Activated T-helper 1 cell treated with anti-CD3 and anti-CD28 coated beads, Interleukin-12 subunit alpha, Interleukin-12 subunit beta, Interleukin-2, Interleukin-4 antibody, amounts not matched to agents 30 ng/mL and 10 ng/mL and 1 ng/mL, durations not matched to agents 14 hours and 24 hours and 36 hours (primary cell): ENCODE measurements around the gene UBC. TPM values are rescaled to one million over a fixed set of nuclear protein-coding genes. Genes with fewer than 3 reads are reported as not detected.

ENCODE experiments used
- DNase-seq: peaks from one replicate; pipeline ENCODE4 v3.0.0; 2021; ENCODE audit warnings: low spot score
- H3K27ac Mint-ChIP-seq: one replicate; pipeline ENCODE4 v1.8.0; 2021; ENCODE audit warnings: mild to moderate bottlenecking, mixed read lengths
- H3K27me3 Mint-ChIP-seq: one replicate; pipeline ENCODE4 v1.8.0; 2022; ENCODE audit warnings: mild to moderate bottlenecking, moderate library complexity, mixed read lengths; ENCODE audit not compliant: insufficient read depth
- H3K36me3 Mint-ChIP-seq: one replicate; pipeline ENCODE4 v1.8.0; 2021; ENCODE audit warnings: low read depth, mixed read lengths
- H3K4me1 Mint-ChIP-seq: one replicate; pipeline ENCODE4 v1.8.0; 2021; ENCODE audit warnings: low read depth, mixed read lengths
- H3K4me3 Mint-ChIP-seq: one replicate; pipeline ENCODE4 v1.8.0; 2021; ENCODE audit warnings: mild to moderate bottlenecking, moderate library complexity, mixed read lengths
- H3K9me3 Mint-ChIP-seq: one replicate; pipeline ENCODE4 v1.8.0; 2021; ENCODE audit warnings: mixed read lengths
- intact Hi-C: fragments of 100-400 bp; cut with micrococcal nuclease; formaldehyde crosslinking; loops from one replicate; pipeline ENCODE4 v1.15.1; 2024
- total RNA-seq: library from RNA; stranded (reverse); gene quantifications from 2 replicates; pipeline ENCODE4 v1.2.3, GENCODE V29; 2022

Gene UBC
- 883 and 899 TPM in 2 replicates for total RNA-seq

GRCh38 chr12:124914392-124915238 lies at the start of gene UBC:
Gene UBC, minus strand, starts transcription at chr12:124914650. Its CDS starts 879 bp downstream, at chr12:124913771.
- H3K27ac Mint-ChIP-seq: peak within 1 kb of the TSS; percentile 98
- H3K4me1 Mint-ChIP-seq: peaks cover 76% of the 10 kb centered on the region
- DNase-seq: peak; percentile 86
- H3K27me3 Mint-ChIP-seq: no peaks in the 10 kb centered on the region
- H3K36me3 Mint-ChIP-seq: peaks cover 41% of the 10 kb centered on the region
- intact Hi-C loops: loop anchor here (1.0 to 10.0 kb wide), 4 partner anchors 140 to 1200 kb away; partner anchors contain the start of genes ATP6V0A2, CCDC92, NCOR2 and ZNF664
- H3K9me3 Mint-ChIP-seq: no peaks in the 10 kb centered on the region
- peak within 1 kb of the TSS; percentile 97 for H3K4me3 Mint-ChIP-seq

GRCh38 chr12:124963211-124963610 lies 48.8 kb upstream of the UBC start:
- Mint-ChIP-seq H3K9me3 (no peaks in the 10 kb centered on the region), H3K4me3 (no peak overlapping the region), H3K36me3 (peaks cover 23% of the 10 kb centered on the region), H3K27ac (no peak overlapping the region), H3K4me1 (no peaks in the 10 kb centered on the region), H3K27me3 (no peaks in the 10 kb centered on the region)
- intact Hi-C loops: no loop called here
- DNase-seq: no peak

- no peak overlapping the region for H3K27ac Mint-ChIP-seq
- peaks cover 31% of the 10 kb centered on the region for H3K36me3 Mint-ChIP-seq
- no peaks in the 10 kb centered on the region for H3K4me1 Mint-ChIP-seq
- no peak for DNase-seq
- no peaks in the 10 kb centered on the region for H3K27me3 Mint-ChIP-seq
- no peaks in the 10 kb centered on the region for H3K9me3 Mint-ChIP-seq
- H3K4me3 Mint-ChIP-seq: no peak overlapping the region
- intact Hi-C loops: no loop called here
Measured at GRCh38 chr12:124961055-124961454, 46.6 kb upstream of the UBC start.

GRCh38 chr12:124956571-124956970 lies 42.1 kb upstream of the UBC start:
- intact Hi-C loops: no loop called here
- peaks cover 34% of the 10 kb centered on the region for H3K36me3 Mint-ChIP-seq

GRCh38 chr12:124954771-124955170 lies 40.3 kb upstream of the UBC start:
- DNase-seq: no peak
- intact Hi-C loops: no loop called here
- Mint-ChIP-seq H3K36me3 (peaks cover 36% of the 10 kb centered on the region), H3K27ac (no peak overlapping the region), H3K9me3 (no peaks in the 10 kb centered on the region), H3K27me3 (no peaks in the 10 kb centered on the region), H3K4me3 (no peak overlapping the region), H3K4me1 (no peaks in the 10 kb centered on the region)

More at GRCh38 chr12:124956571-124956970, 42.1 kb upstream of the UBC start:
- Mint-ChIP-seq H3K27me3 (no peaks in the 10 kb centered on the region), H3K4me1 (no peaks in the 10 kb centered on the region), H3K27ac (no peak overlapping the region), H3K4me3 (no peak overlapping the region), H3K9me3 (no peaks in the 10 kb centered on the region)
- no peak for DNase-seq

- no peaks in the 10 kb centered on the region for H3K9me3 Mint-ChIP-seq
- H3K27ac Mint-ChIP-seq: no peak overlapping the region
- H3K4me1 Mint-ChIP-seq: no peaks in the 10 kb centered on the region
- intact Hi-C loops: no loop called here
- peaks cover 34% of the 10 kb centered on the region for H3K36me3 Mint-ChIP-seq
- no peak overlapping the region for H3K4me3 Mint-ChIP-seq
- no peak for DNase-seq
- H3K27me3 Mint-ChIP-seq: no peaks in the 10 kb centered on the region
Measured at GRCh38 chr12:124953689-124954405, 39.4 kb upstream of the UBC start.

- H3K27ac Mint-ChIP-seq: no peak overlapping the region
- no peaks in the 10 kb centered on the region for H3K27me3 Mint-ChIP-seq
- no peak for DNase-seq
- H3K36me3 Mint-ChIP-seq: peaks cover 33% of the 10 kb centered on the region
- no peaks in the 10 kb centered on the region for H3K9me3 Mint-ChIP-seq
- no peaks in the 10 kb centered on the region for H3K4me1 Mint-ChIP-seq
- intact Hi-C loops: no loop called here
- no peak overlapping the region for H3K4me3 Mint-ChIP-seq
Measured at GRCh38 chr12:124952801-124953200, 38.4 kb upstream of the UBC start.

GRCh38 chr12:124952295-124952694 lies 37.8 kb upstream of the UBC start:
- H3K27me3 Mint-ChIP-seq: no peaks in the 10 kb centered on the region
- intact Hi-C loops: no loop called here
- H3K4me3 Mint-ChIP-seq: no peak overlapping the region
- H3K9me3 Mint-ChIP-seq: no peaks in the 10 kb centered on the region
- no peak overlapping the region for H3K27ac Mint-ChIP-seq
- peaks cover 30% of the 10 kb centered on the region for H3K36me3 Mint-ChIP-seq
- DNase-seq: no peak
- no peaks in the 10 kb centered on the region for H3K4me1 Mint-ChIP-seq

GRCh38 chr12:124949779-124950728 lies 35.6 kb upstream of the UBC start:
- H3K27me3 Mint-ChIP-seq: no peaks in the 10 kb centered on the region
- DNase-seq: no peak
- no peak overlapping the region for H3K27ac Mint-ChIP-seq
- intact Hi-C loops: no loop called here
- no peak overlapping the region for H3K4me3 Mint-ChIP-seq
- peaks cover 27% of the 10 kb centered on the region for H3K36me3 Mint-ChIP-seq
- no peaks in the 10 kb centered on the region for H3K9me3 Mint-ChIP-seq
- H3K4me1 Mint-ChIP-seq: no peaks in the 10 kb centered on the region

- no peak overlapping the region for H3K27ac Mint-ChIP-seq
- intact Hi-C loops: no loop called here
- H3K27me3 Mint-ChIP-seq: no peaks in the 10 kb centered on the region
- no peak for DNase-seq
- no peaks in the 10 kb centered on the region for H3K9me3 Mint-ChIP-seq
- no peaks in the 10 kb centered on the region for H3K4me1 Mint-ChIP-seq
- H3K4me3 Mint-ChIP-seq: no peak overlapping the region
- peaks cover 27% of the 10 kb centered on the region for H3K36me3 Mint-ChIP-seq
Measured at GRCh38 chr12:124949066-124949465, 34.6 kb upstream of the UBC start.

GRCh38 chr12:124947561-124948398 lies 33.3 kb upstream of the UBC start:
- Mint-ChIP-seq H3K4me1 (no peaks in the 10 kb centered on the region), H3K9me3 (no peaks in the 10 kb centered on the region), H3K27ac (no peak overlapping the region), H3K4me3 (no peak overlapping the region), H3K27me3 (no peaks in the 10 kb centered on the region), H3K36me3 (peaks cover 24% of the 10 kb centered on the region)
- intact Hi-C loops: no loop called here
- DNase-seq: no peak

GRCh38 chr12:124947013-124947412 lies 32.6 kb upstream of the UBC start:
- no peak overlapping the region for H3K4me3 Mint-ChIP-seq
- no peaks in the 10 kb centered on the region for H3K9me3 Mint-ChIP-seq
- no peaks in the 10 kb centered on the region for H3K4me1 Mint-ChIP-seq
- intact Hi-C loops: no loop called here
- H3K27me3 Mint-ChIP-seq: no peaks in the 10 kb centered on the region
- H3K27ac Mint-ChIP-seq: no peak overlapping the region
- no peak for DNase-seq
- H3K36me3 Mint-ChIP-seq: peaks cover 22% of the 10 kb centered on the region
